HL-60/S4 (cell line): ENCODE results near the gene CRYGN.

ENCODE experiments used
- in situ Hi-C: fragments of 300-500 bp; cut with MboI; formaldehyde crosslinking; loops from 2 replicates; pipeline ENCODE4 v1.14.3; 2022; ENCODE audit warnings: low sequenced_read_pairs

Gene CRYGN

DNA sequence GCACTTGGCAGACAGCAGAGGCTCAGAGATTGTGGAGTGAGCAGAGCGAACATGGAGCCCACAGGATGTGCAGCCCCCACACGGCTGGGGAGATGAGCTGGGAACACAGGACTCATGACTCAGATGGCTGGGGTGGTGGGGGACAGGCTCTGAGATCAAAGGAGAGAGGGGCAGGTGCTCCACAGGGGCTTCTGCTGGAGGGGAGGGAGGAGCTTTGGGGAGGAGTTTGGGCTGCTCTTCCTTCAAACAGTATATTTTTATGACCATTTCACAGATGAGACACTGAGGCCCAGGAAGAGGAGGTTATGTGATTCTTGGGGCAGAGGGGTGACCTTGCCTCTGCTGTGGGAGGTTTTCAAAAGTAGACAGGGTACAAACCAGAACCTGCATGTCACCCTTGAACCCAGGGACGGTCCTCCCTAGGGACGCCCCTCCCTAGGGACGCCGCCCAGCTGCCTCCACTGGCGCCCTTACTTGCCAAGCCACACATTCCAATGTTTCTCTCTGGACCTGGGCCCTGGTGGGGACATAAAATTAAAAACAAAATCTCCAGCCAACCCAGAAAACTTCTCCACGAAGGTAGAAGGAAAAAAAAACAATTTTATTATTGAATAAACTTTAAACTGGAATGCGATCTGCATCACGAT lies 981 bp upstream of the CRYGN start:
- in situ Hi-C loops: loop anchor here (10.0 kb wide), 1 partner anchor 66 kb away; no protein-coding TSS in a partner anchor

GRCh38 chr7:151438864-151439601 lies 908 bp downstream of the CRYGN start:
- in situ Hi-C loops: no loop called here

GRCh38 chr7:151437866-151438516 lies 1.9 kb downstream of the CRYGN start:
- in situ Hi-C loops: no loop called here

GRCh38 chr7:151437159-151437553 lies 2.8 kb downstream of the CRYGN start:
- in situ Hi-C loops: no loop called here

DNA sequence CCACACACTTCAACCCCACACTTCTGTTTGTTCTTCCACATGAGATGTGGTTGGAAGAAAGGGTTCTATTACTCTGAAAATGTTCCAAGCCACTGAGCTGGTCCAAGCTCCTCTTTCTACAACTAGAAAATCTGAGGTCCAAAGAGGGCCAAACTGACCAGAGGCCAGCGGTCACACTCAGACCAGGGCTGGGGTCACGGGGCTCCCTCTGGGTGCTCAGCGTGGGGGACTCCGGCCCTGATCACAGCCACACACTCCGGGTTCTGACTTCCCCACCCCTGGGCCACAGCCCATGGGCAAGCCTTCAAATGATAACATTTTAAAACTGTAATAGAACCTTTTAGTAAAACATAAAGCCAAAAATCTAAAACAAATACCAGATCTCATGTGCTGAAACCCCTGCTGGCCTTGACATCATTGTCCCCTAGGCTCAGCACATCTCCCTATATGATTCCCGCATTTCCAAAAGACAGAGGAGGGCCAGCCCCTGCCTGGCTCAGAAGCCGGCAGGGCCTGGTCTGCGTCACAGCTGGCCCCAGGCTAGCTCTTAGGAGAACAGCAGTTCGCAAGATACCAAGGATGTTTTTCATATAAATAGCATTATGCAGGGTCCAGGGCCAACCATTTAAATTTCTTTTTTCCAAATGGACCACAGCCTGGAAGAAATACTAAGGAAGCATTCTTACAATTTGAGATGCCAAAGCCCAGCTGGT lies 3.3 kb downstream of the CRYGN start:
- in situ Hi-C loops: no loop called here

DNA sequence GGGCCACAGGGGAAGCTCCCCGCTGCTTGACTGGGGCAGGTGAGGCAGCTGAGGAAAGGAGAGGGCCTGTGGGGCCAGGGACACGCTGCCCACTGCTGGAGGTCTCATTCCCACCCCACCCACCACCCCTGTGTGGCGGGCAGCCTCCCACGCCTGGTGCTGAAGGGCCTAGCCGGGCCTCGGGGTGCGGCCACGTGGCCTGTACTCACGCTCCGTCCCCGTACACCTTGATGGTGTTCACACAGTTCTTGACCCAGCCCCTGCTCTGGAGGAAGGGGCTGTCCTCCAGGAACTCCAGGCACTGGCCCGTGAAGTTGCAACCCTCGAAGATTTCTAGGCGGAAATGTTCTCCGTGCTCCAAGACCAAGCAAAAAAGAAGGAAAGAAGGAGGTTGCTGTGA lies 4.0 kb downstream of the CRYGN start:
- in situ Hi-C loops: no loop called here

- in situ Hi-C loops: no loop called here
Observed at GRCh38 chr7:151435103-151435916, 4.6 kb downstream of the CRYGN start.

DNA sequence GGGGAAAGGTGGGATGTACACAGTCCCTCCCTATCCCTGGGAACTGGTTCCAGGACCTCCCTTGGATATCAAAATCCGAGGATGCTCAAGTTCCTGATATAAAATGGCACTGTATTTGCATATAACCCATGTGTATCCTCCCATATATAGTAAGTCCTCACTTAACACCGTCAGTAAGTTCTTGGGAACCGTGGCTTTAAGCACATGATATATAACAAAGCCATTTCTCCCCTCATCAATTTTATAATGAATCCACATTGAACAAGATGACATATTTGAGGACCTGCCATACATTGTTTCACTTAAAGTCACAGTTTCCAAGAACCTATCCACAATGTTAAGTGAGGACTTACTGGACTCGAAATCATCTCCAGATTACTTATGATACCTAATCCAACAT lies 5.4 kb downstream of the CRYGN start:
- in situ Hi-C loops: no loop called here

DNA sequence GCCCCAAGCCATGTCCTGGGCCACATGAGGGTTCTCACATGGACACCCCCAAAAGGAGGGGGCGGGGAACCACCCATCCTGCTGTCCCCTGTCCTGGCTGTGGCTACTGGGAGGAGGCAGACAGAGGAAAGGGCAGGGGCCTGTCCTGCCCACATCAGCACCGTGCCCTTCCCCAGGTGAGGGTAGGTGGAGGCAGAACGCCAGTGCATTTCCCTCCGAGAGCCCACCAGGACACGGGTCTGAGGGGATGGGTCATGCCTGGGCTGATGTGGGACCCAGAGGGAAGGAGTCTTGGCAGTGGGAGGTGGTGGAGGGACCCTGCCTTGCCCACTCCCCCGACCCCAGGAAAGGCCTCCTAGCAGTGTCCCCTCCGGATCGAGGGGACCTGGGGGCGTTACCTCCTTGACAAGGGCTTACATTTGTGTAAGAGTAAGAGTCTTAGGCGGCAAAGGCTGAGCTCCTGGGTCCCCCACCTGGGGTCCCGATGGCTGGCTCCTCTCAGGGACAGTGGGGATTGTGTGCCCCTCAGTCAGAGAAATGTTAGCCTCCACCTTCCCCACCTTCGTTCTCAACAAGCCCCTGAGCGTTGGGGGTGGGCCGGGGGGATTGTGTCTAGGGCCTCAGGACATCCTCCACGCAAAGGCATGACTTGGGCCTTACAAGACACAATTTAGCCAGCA lies 6.1 kb downstream of the CRYGN start:
- in situ Hi-C loops: no loop called here

DNA sequence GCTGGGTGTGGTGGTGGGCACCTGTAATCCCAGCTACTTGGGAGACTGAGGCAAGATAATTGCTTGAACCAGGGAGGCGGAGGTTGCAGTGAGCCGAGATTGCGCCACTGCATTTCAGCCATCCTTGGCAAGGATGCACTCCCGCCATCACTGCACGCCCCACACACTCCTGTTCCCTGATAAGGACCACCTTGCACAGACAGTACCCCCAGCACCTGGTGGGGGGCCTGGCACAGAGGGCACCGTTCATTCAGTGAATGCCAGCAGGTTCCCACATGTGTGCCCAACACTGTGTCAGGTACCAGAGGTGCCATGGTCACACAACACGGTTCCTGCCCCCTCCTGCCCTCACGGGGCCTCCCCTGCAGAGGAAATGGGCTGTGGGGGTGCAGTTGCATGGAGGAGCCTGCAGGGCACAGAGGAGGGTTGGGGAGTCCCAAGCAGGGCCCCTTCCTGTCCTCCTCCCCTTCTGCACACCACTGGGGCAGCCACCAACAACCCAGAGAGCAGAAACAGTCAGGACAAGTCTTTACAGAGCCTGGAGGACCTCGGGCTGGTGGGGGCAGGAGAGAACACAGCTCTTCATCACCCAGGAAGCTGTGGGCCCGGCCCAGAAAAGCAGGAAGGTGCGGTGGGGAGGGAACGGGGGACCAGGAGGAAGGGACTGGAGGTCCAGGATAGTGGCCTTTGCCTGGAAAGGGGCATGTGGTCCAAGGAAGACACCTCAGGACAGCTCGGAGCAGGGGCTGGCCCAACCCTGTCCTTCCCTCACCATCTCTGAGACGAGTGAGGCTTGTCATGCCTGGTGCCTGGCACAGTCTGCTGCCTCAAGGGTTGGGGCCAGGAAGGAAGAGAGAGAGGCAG lies 7.1 kb downstream of the CRYGN start:
- in situ Hi-C loops: no loop called here

DNA sequence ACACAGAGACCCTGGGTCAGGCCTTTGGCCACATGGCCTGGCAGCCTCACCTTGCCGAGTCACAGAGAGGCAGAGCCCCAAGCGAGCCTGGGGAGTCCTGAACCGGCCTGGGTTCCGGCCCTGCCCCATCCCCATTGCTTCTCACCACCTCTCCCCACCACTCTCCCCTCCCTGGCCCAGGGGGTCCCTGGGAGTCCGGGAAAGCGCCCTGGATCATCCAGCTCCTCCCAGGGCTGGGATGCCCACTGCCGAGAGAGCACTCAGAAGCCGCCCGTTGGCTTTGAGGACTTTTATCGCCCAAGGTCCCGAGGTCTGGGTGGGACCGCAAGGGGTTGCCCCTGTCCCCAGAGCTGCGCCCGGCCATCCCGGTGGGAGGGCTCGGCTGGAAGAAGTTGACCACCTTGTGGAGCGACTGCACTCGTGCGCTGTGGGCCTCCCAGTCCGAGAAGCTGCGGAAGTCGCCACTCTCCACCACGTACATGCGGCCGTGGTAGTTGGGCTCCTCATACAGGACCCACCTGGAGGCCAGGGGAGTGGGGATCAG lies 8.1 kb downstream of the CRYGN start:
- in situ Hi-C loops: no loop called here

- in situ Hi-C loops: no loop called here
Observed at GRCh38 chr7:151431281-151431767, 8.6 kb downstream of the CRYGN start.

GRCh38 chr7:151430391-151431205 lies 9.3 kb downstream of the CRYGN start:
- in situ Hi-C loops: no loop called here

DNA sequence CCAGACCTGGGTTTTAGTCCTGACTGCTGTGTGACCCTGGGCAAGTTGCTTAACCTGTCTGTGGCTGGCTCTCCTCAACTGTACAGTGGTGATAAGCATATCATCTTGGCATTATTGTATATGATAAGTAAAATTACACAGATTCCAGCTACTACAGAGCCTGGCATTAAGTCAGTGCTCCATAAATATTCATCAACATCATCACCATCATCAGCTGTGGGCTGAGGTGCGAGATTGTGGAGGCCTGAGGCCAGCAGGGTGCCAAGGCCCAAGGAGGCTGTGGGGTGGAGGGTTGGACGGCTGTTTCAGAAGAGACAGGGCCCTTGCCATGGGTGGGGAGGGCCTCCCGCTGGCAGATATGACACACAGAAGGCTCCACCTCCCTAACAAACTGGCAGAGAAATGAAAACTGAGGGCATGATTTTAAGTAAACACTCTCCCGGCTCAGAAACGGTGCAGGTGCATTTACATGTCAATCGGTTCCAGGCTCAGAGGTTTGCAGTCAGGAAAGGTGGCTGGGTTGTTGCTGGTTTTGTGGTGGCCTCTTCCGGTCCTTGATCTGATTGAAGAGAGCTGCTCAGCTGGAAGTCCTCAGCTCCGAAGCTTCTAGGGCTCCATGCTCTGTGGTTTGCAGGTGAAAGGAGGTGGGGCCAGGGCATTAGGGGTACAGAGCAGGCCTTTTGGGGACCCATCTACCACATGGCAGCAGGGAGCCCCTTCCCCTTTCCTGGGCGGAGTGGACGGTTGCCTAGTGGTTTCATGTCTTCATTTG lies 10.2 kb downstream of the CRYGN start:
- in situ Hi-C loops: no loop called here

DNA sequence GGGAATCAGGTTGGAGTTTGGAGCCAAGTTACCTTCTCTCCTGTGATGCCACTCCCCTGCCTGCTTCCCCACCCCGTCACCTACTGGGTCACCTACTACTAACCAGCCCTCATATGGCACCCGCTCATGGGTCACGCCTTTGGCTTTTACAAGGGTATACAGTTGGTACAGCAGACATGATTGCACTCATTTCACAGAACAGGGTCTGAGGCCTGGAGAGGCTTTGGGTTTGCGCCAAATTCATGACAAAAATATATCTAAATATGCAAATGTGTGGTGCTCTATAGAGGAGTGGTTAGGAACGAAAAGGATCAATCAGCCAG lies 10.7 kb downstream of the CRYGN start:
- in situ Hi-C loops: no loop called here

DNA sequence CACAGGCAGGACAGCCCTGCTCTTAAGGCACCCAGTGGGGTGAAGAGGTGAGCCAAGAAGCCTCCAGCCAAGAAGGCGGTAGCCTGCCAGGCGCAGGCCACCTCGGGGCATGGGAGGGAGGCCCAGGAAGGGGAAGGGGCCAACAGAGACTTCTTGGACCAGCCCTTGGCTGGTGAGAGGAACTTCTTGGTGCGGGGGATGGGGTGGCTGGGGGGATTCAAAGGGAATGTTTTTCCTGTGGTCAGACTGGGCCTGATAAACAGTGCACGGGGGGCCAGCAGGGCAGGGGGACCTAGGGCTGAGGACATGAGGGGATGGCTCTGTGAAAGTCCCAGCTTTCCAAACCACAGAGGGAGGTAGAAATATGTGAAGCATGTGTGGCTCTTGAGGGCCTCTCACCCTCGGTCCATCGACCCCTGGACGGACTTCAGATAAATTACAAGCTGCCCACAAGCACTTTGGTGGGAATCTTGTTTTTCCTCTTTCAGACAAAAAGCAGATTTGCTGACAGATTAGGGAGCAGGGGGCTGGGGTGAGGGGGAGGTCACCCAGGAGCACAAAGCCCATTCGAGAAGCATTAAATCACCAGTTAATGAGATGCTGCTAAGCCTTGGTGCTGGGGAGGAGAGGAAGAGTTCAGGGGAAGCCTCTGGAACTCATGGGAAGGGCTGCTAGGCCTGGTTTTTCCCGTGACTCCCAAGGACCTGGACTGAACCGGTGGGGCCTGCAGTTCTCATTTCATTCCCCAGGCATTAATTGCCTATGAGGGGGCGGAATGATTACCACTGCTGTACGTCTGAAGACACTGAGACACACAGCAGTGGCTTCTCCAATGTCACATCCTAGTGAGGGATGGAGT lies 11.3 kb downstream of the CRYGN start:
- in situ Hi-C loops: no loop called here
